Activated CD8-positive, alpha-beta memory T cell treated with anti-CD3 and anti-CD28 coated beads, Interleukin-2, amount 50 U/mL, for 48 hours (primary cell): ENCODE data around the gene CNBD2.
A peak's percentile ranks its signal among the peaks of the same experiment; 100 is the strongest.
"Not testable (repeated sequence)": the region's sequence is repeated elsewhere in the genome, so short reads cannot be mapped to it uniquely, and the experiment has no call there.

Source experiments
- DNase-seq: peaks from one replicate; pipeline ENCODE4 v3.0.0-alpha.2; 2020

Gene CNBD2

GRCh38 chr20:35975576-35976373 lies 7.4 kb downstream of the CNBD2 start:
- no peak for DNase-seq

GRCh38 chr20:35978041-35978513 lies 9.7 kb downstream of the CNBD2 start:
- no peak for DNase-seq

- DNase-seq = no peak
Observed at GRCh38 chr20:35979544-35979943, 11.2 kb downstream of the CNBD2 start.

GRCh38 chr20:35981969-35982368 lies 13.6 kb downstream of the CNBD2 start:
- no peak for DNase-seq

- no peak for DNase-seq
Observed at GRCh38 chr20:35984382-35984781, 16.0 kb downstream of the CNBD2 start.

GRCh38 chr20:35985806-35986205 lies 17.4 kb downstream of the CNBD2 start:
- DNase-seq = no peak

GRCh38 chr20:35988910-35989463 lies 20.6 kb downstream of the CNBD2 start:
- DNase-seq = no peak

- DNase-seq = no peak
Observed at GRCh38 chr20:35991142-35991771, 22.9 kb downstream of the CNBD2 start.

GRCh38 chr20:35992713-35993335 lies 24.4 kb downstream of the CNBD2 start:
- DNase-seq = no peak

- DNase-seq = peak; percentile 87
Observed at GRCh38 chr20:35994994-35995453, 26.6 kb downstream of the CNBD2 start.

- DNase-seq = not testable (repeated sequence)
Observed at GRCh38 chr20:35996492-35996891, 28.1 kb downstream of the CNBD2 start.

- not testable (repeated sequence) for DNase-seq
Observed at GRCh38 chr20:36001331-36001730, 32.9 kb downstream of the CNBD2 start.

- DNase-seq = no peak
Observed at GRCh38 chr20:36002855-36003254, 34.5 kb downstream of the CNBD2 start.

GRCh38 chr20:36004045-36004444 lies 35.7 kb downstream of the CNBD2 start:
- DNase-seq = no peak

GRCh38 chr20:36008461-36009035 lies 40.2 kb downstream of the CNBD2 start:
- DNase-seq = no peak

GRCh38 chr20:36010076-36010475 lies 41.7 kb downstream of the CNBD2 start:
- DNase-seq = no peak

- no peak for DNase-seq
Observed at GRCh38 chr20:36010825-36011224, 42.4 kb downstream of the CNBD2 start.

- no peak for DNase-seq
Observed at GRCh38 chr20:36015806-36016403, 47.5 kb downstream of the CNBD2 start.

- DNase-seq = no peak
Observed at GRCh38 chr20:36017048-36017951, 48.9 kb downstream of the CNBD2 start.

GRCh38 chr20:36018208-36018988 lies 50.0 kb downstream of the CNBD2 start:
- no peak for DNase-seq

- not testable (repeated sequence) for DNase-seq
Observed at GRCh38 chr20:36026131-36026530, 57.7 kb downstream of the CNBD2 start.
